GM21723 (cell line): ENCODE measurements around the gene TUSC2.
A peak's percentile ranks its signal among the peaks of the same experiment; 100 is the strongest.

Source experiments
- ATAC-seq: cut with Tn5 transposase; IDR thresholded peaks from one replicate; pipeline ENCODE4 v1.9.1; 2021; ENCODE audit warnings: mild to moderate bottlenecking, moderate library complexity; ENCODE audit not compliant: unreplicated experiment

Gene TUSC2, protein sequence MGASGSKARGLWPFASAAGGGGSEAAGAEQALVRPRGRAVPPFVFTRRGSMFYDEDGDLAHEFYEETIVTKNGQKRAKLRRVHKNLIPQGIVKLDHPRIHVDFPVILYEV

DNA sequence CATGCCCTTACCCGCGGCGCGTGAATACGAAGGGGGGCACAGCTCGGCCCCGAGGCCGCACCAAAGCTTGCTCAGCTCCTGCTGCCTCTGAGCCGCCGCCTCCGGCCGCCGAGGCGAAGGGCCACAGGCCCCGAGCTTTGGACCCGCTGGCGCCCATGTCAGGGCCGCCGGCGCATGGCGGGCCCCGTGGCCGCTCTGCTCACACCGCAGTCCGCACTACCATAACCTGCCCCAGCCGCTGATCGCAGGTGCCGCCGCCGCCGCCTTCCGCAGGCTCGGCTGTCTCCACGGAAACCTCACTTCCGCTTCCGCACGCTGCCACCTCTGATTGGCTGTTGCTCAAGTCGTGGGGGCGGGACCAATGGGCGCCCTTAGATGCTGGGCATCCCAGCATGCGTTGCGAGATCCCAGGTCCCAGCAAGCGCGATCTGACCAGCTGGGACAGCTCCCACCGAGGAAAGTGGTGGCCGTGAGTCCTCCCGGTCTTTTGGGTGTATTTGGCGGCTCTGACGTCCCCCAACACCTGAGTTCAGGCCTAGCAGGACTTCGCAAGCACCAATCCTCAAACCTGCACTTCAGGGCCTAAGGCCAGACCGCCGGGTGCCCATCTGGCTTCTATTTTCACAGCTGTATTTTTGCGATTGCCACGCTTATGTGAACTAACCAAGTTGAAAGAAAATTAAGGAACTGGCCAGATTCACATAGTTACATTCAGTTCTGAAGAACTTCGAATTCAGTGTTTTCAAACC lies at the start of gene TUSC2:
TSS of gene TUSC2 (minus strand) at position 281 of the 749 bp plus-strand sequence. CDS start at position 157, 124 bp downstream.
- peak; percentile 85 for ATAC-seq

DNA sequence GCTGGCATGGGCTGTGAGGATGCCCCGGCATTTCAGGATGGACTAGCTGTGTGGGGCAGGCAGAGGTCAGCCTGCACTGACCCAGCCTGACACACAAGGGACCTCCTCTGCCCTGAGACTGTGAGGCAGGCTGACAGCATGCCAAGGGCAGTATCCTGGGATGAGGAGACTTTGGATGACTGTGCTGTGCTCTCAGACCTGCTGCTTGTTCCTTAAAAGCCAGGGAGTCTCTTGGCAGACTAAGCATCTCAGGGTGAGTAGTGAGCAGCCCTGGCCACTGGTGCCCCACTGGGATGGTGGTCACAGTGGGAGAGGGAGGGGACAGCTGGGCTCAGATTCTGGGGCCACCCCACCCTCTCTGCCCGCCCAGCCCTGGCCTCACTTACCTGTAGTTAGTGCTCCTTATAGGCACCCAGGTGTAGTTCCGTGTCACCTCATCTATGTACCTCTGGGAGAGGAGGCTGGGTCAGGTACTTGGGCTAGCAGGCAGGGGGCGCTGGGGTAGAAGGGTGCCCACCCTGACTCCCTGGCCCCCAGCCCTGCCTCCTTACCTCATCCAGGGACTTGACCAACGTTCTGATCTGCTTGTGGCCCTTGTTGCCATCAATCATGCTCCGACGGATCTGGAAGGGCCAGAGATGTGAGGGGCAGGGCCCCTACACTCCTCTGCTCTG lies 47.4 kb upstream of the TUSC2 start:
- no peak for ATAC-seq

DNA sequence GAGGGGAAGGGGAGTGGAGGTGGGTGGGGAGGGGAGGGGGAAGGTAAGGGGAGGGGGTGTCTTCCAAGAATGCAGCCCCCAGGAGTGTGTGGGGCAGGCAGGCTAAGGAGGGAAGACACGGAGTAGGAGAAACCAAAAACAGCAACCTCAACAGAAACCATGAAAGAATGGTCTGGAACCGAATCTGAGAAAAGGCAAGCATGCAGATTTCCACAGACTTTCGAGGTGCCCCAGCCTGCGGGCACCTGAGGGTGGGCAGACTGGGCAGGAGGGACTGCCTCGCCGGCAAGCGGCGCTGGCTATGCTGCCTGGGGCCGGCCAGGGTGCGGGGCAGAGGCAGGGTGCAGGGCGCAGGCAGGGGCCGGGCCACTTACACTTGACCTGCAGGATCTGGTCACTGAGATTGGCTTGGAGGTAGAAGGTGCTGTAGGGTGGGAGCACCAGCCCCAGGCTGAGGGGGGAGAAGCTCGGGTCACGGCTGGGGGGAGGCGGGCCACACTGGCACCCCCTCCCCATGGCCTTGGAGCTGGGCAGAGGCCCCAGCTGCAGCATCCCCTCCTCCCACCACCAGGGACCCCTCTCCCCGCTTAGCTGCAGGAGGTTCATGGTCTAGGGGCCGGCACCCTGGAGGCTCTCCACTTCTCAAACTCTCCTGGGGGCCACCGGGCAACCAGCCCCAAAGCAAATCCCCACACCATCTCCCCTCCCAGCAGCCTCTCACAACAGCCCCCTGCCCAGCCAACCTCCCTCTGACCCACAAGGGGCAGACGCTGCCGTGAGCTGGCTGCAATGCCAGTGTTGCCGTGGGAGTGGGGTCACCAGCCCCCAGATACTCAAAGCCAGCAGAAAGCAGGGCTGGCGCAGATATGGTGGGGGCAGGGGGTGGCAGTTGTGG lies 46.6 kb upstream of the TUSC2 start:
- ATAC-seq: no peak

DNA sequence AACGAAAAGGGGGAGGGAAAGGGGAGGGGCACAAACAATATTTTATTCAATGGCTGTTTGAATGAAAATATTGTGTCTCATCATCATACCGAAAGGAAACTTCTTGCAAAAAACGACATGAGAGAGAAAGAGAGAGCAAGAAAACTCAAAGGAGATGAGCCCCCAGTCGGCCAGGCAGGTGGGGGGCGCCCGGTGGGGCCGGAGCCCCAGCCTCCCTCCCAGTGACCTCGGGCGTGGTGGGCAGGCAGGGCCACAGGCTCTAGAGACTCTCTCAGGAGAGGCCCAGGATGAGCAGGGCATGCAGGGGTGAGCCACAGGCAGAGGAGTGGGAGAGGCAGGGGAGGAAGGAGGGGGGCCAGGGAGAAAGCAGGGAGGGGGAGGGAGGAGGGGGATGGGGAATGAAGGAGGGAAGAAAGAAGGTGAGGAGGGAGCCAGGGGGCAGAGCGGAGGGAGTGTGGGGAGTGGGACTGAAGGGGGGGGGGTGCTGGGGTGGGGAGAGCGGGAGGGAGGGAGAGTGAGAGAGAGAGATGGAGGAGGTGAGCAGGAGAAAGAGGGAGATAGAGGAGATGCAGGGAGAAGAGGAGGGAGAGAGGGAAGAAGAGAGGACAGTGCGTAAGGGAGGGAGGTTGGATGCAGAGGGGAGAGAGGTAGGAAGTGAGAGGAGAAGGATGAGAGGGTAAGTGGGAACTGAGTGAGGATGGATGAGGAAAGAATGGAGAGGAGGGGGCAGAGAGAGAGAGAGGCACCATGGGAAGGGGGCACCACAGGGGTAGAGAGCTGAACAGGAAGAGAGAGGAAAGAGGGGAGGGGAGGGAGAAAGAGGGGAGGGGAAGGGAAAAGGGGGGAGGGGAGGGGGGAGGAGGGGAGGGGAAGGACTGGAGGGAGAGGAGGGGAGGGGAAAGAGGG lies 45.4 kb upstream of the TUSC2 start:
- ATAC-seq: no peak

DNA sequence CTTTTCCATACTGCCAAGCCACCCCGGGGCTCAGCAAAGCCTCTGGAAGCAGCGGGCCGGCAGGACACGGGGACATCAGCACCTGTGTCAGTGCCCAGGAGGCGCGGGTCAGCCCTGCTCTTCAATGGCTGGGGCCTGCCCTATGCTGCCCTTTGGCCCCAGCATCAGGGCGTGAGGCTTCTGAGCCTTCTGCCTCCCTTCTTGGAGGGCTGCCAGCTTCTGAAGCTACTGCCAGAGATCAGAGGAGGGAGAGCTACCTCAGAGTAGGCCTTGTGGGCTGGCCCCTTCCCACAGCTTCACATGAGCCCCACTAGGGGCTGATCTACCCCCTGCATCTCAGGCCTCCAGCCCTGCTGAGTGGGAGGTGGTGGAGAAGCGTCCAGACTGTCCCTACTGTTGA lies 44.3 kb upstream of the TUSC2 start:
- ATAC-seq: no peak

DNA sequence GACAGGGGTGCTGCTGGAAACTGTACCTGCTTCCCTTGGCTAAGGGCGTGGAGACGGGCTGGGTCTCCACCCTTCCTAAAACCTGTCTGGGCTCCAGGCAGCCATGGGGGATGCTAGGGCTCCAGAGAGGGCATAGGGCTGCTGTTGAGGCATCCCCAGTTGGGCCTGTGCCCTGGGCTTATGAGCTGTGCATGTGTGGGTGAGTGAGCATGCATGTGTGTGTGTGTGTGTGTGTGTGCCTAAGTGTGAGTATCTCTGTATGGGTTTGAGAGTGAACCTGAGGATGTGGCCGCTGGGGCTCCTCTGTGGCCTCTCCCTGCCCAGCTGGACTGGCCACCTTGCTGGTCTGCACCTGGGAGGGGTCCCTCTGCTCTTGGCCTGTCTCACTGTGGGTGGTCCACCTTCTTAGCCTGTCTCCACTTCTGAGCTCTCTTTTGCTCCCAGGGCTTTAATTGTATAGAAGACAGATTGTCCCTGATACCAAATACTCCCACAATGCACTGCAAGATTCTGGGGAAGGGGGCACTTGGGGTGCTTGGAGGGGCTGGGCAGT lies 43.2 kb upstream of the TUSC2 start:
- ATAC-seq: no peak

DNA sequence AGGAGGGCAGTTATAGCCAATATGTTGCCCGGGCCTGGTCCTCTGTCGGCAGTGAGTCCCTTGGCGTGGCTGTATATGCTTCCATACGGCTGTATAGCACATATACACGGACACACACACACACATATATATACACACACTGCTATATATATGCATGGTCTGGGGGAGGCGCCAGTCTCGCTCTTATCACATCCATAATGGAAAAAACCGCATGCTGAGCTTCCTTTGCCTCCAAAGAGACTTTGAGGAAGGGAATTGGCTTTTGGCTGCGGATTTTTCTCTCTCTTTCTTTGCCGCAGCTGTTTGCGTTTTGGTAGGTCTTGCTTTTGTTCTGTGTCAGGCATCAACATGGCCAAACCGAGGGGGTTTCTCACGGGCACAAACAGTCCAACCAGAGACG lies 42.6 kb upstream of the TUSC2 start:
- no peak for ATAC-seq

DNA sequence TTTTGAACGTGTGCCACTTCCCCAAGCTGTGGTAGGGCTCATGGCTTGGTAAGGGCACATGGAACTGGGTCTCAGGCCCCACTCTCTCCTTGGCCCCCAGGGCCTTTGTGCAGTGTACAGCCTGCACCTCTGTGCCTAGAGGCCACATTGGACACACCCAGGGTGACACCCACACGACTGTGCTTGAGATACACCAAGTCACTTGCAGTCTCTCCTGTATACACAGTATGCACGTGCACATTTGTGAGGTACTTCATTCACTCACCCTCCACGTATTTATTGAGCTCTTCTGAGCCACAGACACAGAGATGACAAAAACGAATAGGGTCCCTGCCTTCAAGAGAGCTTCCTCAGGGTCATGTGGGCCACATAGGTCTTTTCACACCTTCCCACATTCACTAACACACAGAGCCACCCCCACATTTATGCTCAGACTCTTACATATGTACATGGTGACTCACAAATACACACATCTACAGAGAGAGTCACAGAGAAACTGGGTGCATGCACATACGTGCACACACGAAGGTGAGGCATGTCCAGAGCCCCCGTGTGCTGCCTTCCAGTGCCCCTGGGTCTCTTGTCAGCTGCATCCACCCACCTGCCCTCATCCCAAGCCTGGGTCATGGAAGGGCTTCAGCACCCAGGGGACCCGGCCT lies 41.1 kb upstream of the TUSC2 start:
- no peak for ATAC-seq

DNA sequence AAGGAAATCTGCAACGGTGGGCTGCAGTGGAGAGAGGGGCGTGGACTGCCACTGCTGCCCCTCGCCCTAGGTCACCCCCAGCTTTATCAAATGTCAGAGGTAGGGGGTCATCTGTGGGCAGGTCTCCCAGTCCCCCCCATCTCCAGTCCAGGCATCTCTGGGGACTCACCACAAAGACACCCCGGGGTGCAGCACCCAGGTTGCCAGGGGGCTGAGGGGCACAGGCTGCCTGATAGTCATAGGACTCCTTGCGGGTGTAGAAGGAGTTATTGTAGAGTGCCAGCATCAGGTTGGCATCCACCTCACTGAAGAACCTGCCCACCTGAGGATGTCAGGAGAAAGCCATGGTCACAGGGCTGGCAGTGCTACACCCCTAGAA lies 37.8 kb upstream of the TUSC2 start:
- ATAC-seq: no peak

DNA sequence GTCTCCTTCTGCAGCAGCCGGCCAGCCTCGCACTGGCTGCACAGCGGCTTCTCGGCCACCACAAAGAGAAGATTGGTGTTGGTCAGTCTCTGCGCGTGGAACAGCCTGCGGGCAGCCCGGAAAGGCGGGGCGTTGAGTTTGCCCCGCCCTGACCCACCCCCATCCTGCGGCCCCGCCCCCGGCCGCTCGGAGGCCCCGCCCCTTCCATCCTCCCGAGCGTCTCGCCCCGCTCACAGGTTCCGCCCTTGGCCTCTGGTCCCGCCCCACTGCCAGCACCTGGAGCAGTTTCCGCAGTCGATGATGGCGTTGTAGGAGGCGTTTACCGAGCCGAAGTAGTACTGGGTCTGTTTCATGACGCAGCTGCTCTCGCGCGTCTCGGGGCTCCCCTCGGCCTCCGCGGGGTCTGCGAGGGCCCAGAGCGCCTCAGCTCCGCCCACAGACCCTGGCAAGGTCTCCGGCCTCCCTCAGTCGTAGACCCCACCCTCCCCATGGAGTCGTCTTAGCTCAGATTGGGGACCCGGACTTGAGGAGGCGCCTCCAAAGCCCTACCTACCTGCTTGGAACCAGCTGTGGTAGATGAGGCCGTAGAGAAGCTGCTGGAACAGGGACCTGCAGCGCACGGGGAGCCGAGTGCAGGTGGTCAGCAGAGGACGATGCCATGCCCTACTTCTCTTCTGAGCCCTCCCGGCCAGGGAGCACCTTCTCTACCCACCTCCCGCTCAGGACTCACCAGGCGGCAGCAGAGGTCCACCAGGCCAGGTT lies 37.2 kb upstream of the TUSC2 start:
- peak; percentile 85 for ATAC-seq

DNA sequence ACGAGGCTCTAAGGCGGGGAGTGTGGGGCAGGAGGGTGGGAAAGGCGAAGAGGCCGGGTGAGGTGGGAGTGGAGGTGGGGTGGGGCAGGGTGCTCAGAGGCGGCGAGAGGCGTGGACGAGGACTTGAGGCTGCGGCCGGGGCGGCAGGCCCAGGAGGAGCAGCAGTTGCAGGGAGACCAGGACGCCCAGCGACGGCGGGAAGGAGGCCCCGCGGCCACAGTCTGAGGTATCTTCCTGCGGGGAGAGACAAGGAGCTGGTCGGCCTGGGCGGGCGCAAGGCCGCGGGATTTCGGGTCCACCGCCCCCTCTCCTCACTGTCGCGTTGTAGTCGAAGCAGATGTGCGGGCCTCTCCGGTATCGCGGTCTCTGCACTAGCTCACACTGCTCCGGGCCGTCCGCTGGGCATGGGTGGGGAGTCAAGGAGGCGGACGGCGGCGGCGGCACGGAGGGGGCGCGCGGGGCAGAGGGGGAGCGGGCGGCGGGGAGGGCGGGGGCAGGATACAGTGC lies 36.6 kb upstream of the TUSC2 start:
- no peak for ATAC-seq

DNA sequence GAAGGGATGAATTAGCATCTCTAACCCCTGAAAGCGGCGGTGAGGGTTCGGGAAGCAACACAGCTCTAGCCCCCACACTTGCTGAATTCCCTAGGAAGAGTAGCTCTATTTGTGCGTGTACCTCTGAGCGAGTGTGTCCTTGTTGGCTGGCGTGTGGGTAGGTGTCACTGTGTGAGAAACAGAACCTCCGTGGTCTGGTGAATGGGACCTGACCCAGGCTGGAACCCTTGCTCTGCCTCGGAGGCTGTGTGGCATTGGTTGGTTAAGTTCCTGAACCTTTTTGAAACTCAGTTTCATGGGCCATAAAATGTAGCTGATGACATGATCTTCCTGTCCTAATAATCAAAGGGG lies 31.7 kb upstream of the TUSC2 start:
- peak; percentile 15 for ATAC-seq

DNA sequence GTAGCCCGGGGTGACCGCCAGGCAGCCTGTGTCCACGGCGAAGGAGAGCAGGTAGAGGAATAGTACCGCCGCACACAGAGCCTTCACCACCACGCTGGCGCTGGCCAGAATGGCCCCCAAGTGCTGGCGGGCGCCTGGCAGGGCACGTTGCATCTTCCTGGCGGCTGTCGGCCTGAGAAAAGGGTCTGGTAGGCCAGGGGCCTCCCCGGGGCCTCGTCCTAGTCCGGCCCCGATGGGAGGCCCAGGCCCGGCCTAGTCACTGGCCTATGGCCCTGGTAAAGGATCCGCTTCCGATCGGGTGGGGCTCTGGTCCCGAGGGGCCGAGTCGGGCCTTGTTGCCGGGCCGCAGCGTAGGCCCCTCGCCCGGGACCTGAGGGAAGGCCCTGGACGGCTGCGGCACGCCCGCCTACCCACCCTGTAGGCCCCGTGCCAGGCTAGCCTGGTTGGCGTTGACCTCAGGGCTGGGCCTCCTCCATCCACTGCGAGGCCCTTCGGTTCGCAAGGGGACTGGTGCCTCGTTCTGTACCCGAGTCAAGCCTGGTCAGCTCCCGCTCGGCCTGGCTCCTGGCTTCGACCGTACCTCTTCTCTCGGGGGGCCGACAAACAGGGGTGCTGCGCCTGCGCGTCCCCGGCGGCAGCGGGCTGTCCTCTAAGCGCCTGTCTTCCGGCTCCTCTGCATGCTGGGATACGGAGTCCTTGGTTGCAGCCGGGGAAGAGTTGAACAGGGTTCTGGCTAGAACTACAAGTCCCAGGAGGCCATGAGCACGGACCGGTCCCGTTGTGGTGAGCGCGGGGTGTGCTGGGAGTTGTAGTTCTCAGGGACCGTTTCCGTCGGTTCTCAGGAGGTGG lies 31.1 kb upstream of the TUSC2 start, which contains the start of gene TMEM115:
TSS of gene TMEM115 (minus strand) at position 611 of the 849 bp plus-strand sequence. CDS start at position 153, 458 bp downstream.
- peak; percentile 99 for ATAC-seq

DNA sequence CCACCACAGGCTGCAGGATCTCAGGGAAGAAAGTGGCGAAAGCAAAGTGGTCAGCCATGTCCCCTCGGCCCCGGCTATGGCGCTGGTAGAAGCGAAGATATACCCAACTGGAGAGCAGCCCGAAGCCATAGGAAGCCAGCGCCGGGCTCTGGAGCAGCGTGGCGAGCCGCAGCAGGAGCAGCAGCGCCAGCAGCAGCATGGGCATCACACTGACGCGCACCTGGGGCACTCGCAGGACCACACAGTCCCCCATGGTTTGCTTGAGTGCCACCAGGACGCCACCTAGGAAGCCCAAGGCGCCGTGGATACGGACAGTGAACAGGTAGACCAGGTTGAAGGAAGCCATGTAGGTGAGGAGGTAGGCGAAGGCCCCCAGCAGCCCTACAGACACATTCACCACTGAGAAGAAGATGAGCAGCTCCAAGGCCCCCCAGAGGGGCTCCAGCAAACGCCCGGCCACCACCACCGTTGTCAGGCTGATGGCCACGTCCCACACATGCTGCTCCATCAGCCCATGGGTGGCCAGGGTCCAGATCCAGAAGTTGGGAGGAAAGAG lies 30.4 kb upstream of the TUSC2 start:
- ATAC-seq: no peak

DNA sequence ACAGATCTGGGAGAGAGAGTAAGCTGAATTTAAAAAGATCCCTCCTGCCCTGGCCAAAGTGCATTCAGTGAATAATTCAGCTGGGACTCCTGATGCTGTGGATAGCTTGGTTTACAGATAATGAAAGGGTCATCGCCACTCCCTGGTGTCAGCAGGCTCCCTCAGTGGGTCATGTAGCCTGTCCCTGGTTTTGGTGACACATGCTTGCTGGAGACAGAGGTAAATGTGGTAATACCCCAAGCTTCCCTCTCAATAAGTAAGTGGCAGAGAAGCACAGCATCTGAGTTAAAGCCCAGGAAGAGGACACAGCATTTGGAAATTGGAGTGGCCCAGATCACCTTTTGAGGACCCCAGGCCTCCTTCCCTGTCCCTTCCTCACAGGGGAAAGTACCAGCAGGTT lies 29.5 kb upstream of the TUSC2 start:
- ATAC-seq: no peak

DNA sequence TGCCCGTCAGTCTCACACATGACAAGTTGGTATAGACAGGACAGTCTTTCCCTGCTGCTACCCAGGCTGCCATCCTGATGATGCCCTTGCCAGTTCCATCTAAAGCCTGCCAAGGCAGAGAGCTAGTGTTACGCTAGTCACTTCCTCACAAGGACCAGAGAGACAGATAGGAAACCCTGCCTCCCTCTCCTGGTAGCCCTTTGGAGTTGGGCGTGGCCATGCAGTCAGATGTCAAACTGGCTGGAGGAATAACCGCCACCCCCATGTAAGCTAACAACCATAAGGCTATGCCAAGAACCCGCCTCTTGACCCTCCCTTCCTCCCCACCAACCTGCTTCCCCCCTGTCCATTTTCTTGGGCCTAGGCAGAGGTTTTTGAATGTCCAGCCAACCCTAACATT lies 28.5 kb upstream of the TUSC2 start:
- no peak for ATAC-seq

DNA sequence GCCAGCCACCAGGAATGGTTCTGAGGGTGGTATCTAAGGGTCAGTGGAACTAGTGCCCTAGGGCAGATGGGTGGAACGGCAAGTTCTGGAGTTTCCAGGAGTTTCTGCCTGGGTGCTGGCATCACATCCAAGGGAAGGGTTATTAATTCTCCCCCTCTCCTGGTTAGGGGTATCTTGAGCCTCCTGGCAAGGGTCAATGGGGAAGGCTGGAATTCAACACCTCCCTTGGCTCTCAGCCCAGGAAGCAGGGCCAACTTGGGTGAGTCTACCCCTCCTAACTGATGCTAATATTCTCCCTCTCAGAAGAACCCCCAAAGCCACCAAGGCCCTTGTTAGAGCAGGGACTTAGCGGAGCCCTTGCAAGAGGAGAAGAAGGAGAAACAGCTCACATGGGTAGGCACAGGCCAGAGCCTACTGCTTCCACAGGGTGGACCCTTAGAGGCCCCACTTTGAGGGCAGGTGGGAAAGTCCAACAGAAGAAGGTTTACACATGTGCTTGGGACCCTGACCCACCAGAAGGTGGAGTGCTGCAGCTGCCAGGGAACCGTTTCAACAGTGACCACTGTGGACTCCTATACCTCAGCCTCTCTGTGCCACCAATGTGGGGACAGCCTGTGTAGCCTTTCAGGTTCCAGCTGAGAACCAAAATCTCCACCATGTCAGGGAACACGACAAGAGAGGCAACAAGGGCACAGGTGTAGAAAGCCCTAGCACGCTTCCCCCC lies 28.0 kb upstream of the TUSC2 start:
- ATAC-seq: no peak
